Measurements from ENCODE around the gene MOB3B.

Gene MOB3B

DNA sequence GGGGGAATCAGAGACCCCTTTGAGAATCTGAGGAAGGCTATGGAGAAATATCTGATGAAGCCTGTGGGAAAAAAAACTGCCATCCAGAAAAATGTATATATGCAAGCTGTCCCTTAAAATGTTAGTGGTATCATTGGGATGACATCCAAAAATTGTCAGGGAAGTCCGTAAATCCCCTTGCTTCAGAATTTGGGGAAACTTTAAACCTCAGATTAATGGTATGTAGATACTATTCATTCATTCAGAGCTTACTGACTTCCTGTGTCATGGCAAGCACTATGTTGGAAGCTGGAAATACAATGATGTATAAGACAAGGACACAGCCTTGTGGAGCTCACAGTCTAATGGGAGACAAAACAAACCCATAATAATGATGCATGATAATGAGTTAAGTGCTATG is 10.9 kb upstream of the MOB3B start:
- no peak for DNase-seq

- DNase-seq, result no peak
These were observed 10.1 kb upstream of the MOB3B start for GRCh38 chr9:27539479-27540441.

DNA sequence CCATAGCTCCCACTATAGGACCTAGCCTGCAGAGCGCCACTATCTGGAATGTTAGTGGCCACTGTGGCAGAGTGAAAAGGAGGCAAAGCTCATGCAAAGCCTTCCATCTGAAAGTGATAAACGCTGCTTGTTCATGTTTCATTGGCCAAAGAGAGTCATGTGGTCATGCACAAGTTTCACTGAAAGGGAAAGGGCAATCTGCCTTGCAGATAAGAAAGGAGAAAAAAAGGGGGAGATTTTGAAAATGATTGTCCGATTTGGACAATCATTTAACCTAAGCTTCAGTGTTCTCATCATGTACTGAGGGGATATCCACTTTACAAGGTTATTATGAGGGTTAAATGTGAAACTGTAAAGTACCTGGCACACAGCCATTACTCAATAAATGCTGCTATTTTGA is 9.0 kb upstream of the MOB3B start:
- DNase-seq, result no peak

DNA sequence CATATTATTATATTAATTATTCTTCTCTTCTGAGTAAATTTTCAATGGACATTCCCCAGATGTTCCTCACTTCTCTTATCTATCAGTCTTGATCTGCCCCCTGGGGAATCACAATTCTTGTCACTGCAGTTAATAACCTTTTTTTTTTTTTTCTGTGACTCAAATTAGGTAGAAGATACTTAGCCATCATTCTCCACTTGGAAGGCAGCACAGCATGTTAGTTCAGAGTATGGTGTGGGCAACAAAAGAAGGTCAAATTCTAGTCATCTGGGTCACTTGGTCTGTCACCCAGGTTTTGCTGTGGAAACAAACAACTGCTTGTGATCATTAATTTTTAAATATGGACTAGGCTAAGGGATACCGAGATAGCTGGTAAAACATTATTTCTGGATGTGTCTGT is 8.1 kb upstream of the MOB3B start:
- DNase-seq, result no peak

DNA sequence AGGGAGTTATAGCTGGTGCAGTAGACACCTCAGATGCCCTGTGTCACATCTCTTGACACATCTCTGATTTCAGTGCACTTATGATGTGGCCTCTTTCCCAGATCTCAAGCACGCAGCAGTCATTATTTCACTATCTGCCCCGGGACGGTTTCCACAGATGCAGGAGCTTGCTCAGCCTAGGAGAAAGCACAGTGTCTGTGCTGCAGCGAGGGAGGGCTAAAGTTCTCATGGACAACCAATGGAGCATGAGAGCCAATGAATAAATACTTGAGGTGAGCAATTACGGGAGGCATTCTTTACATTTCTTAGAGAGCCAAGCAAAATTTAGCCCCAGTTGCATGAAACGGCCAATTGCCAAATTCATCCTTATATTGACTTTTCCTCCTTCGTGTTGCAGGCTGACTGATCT is 7.4 kb upstream of the MOB3B start:
- no peak for DNase-seq

- DNase-seq, result no peak
These were observed 6.6 kb upstream of the MOB3B start for GRCh38 chr9:27536168-27536567.

- DNase-seq, result no peak
These were observed 6.1 kb upstream of the MOB3B start for GRCh38 chr9:27535701-27536118.

GRCh38 chr9:27534658-27535209 is 5.1 kb upstream of the MOB3B start:
- DNase-seq, result no peak

DNA sequence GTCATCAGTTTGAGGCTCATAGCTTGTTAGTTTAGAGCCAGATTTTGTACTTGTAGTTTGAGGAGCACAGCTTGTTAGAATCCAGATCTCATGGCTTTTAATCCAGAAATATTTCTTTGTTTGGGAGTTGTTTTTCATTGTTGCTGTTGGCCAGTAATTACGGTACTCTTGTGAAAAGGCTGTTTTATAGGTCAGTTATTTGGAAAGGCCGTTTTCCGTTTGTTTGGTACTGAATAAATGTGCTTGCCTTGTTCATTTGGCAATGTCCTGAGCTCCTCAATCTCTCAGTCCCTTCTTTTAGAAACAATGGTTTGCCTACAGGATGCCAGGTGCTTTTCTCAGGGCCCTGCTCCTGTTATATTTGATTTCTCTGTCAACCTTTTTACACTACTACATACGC is 4.5 kb upstream of the MOB3B start:
- no peak for DNase-seq

DNA sequence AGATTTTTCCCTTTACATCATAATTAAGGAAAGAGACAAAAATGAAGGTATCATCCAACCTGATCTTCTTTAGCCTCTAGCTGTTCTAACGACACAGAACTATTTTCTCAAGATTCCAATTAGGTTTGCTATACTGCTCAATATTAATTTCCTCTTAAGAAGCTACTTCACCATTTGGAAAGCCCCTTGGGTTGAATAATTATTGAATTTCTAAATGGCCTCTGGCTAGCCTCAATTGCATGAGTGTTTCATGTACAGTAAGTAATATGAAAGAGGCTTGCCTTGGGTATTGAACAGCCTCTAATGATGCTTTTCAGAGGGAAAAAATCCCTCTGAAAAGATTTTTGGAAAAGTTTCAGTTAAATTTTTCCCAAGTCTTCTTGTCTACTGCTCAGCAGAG is 3.7 kb upstream of the MOB3B start:
- DNase-seq, result no peak

- no peak for DNase-seq
These were observed 2.4 kb upstream of the MOB3B start for GRCh38 chr9:27532046-27532445.

- no peak for DNase-seq
These were observed 1.5 kb upstream of the MOB3B start for GRCh38 chr9:27530915-27531755.

- DNase-seq, result peak; percentile 47
These were observed 713 bp downstream of the MOB3B start for GRCh38 chr9:27528886-27529315.

DNA sequence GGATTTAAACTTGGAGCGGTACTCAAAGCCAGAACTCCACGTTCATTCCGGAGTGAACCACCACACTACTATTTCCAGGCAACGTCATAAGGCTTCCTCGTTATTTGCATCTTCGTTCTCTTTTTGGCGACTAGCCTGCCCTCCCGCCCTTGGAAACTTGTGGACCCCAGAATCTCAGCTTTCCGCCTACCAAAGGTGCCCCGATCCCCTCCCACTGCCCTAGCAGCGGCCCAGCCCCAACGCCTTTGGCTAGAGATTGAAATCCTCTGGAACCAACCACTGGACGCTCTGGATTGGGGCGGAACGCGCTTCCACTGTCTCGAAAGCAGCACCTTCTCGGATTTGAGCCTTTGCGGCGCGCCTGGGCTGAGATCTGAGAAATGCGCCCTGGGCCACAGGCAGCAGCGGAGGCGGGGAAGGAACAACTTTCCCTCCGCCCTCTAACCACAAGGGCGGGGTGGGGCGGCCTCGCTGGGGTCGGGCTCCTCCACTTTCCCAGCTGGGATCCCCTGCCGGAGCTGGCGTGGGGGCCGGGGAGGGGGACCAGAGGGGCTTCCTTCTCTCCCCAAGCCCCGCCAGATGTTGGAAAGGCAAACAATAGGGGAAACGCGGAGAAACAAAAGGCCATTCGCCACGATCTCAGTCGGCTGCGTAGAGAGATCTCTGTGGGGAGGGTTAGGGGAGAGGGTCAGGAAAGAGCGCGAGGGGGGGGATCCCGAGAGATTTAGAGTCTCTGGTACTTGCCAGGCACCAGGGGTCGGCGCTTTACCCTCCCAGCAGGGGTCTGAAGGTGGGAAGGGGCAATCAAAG is 1.3 kb downstream of the MOB3B start:
- peak; percentile 42 for DNase-seq

GRCh38 chr9:27527702-27528075 is 1.9 kb downstream of the MOB3B start:
- no peak for DNase-seq

DNA sequence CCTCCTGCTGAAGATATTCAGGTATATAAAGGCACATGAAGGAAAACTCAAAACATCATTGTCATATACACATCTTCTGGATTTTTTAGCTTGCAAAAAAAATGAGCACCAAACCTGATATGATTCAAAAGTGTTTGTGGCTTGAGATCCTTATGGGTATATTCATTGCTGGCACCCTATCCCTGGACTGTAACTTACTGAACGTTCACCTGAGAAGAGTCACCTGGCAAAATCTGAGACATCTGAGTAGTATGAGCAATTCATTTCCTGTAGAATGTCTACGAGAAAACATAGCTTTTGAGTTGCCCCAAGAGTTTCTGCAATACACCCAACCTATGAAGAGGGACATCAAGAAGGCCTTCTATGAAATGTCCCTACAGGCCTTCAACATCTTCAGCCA is 5.4 kb downstream of the MOB3B start, which contains the start of gene IFNK:
TSS of gene IFNK (plus strand) at position 55 of the 400 bp plus-strand sequence. CDS start at position 102, 47 bp downstream.
- no peak for DNase-seq

GRCh38 chr9:27523141-27523540 is 6.5 kb downstream of the MOB3B start:
- DNase-seq, result no peak

- no peak for DNase-seq
These were observed 8.6 kb downstream of the MOB3B start for GRCh38 chr9:27520986-27521385.

DNA sequence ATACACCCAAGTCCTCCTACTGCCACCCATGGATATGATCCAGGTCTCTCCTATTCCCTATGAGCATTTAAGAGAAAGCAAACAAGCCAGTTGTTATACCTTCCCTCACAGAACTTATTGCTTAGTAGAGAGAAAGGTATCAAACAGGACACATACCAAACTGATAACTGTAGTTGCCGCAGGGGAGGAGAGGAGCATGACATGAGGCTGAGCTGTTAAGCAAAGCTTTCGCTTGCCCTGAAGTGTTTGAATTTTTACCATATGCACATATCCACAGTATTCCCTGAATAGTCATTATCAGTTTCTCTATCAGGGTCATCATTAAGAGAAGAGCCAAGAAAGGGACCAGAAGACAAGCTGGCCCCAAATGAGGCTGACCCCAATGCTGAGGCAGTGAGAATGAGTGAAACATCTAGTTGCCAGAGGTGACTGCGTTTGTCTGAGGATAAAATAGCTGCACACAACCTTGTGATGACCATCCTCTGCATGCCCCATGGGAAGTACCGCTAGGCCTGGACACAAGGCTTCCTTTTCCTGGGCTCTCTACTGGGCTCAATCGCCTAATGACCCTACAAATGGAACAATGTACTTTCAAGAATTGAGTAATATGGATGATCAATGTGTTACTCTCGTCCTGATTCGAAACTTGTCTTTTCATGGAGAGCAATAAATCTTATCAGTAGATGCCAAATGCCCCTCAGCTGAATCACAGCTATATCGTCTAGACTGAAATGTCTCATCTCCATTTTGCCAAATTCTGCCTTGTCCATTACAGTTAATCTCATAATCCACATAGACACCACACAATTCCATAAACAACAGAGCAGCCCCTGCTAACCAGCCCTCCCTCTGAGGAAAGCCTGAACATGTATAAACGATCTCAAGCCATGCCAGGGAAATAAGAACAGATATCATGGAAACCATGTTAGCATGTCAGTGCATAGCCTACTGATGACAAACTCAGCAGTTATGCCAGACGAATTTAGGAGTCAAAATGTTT is 9.8 kb downstream of the MOB3B start:
- no peak for DNase-seq

- DNase-seq, result no peak
These were observed 10.8 kb downstream of the MOB3B start for GRCh38 chr9:27518809-27519208.

DNA sequence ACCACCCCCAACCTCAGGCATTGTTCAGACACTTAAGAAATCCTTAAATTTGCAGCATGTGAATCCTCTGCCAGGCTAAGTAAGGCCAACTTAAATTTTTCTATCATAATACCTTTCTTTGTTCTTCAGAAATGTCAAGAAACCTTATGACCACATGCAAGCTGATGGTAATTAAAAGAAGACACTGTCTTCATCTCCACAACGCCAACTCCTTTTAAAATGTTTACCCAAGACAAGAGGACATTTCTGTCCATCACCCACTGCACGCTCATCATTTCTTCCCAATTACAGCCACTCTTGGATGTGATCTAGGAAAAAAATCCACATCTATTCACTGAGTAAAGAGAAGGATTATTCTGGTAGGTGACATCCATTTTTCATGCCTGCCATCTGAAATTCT is 11.6 kb downstream of the MOB3B start:
- no peak for DNase-seq
